Osteoblast (primary cell): ENCODE results near the gene FGF5. TPM values are rescaled to one million over a fixed set of nuclear protein-coding genes. Genes with fewer than 3 reads are reported as not detected.
"Not testable (repeated sequence)": the region's sequence is repeated elsewhere in the genome, so short reads cannot be mapped to it uniquely, and the experiment has no call there.

Experiments used
- DNase-seq: peaks from one replicate; pipeline ENCODE4 v3.0.0; 2011; ENCODE audit warnings: low spot score, mixed read lengths; ENCODE audit not compliant: insufficient read length; ENCODE audit errors: missing footprints
- H2AFZ ChIP-seq: 2 replicates; pipeline ENCODE4 v1.6.0; 2011; ENCODE audit warnings: mild to moderate bottlenecking, low read length
- H3K27ac ChIP-seq: 2 replicates; pipeline ENCODE4 v1.5.1; 2011; ENCODE audit warnings: mild to moderate bottlenecking, low read depth, low read length, moderate library complexity
- H3K27me3 ChIP-seq: 2 replicates; pipeline ENCODE4 v1.6.0; 2012; ENCODE audit warnings: mild to moderate bottlenecking, control low read depth, inconsistent platforms, low read length, moderate library complexity; ENCODE audit not compliant: insufficient read depth
- H3K36me3 ChIP-seq: 2 replicates; pipeline ENCODE4 v1.5.1; 2011; ENCODE audit warnings: mild to moderate bottlenecking, low read length, control low read depth, moderate library complexity; ENCODE audit not compliant: insufficient read depth
- H3K4me1 ChIP-seq: 2 replicates; pipeline ENCODE4 v1.5.1; 2011; ENCODE audit warnings: mild to moderate bottlenecking, low read length, control low read depth, moderate library complexity; ENCODE audit not compliant: insufficient read depth
- H3K4me2 ChIP-seq: 2 replicates; pipeline ENCODE4 v1.6.0; 2011; ENCODE audit warnings: mild to moderate bottlenecking, low read length; ENCODE audit not compliant: insufficient read depth
- H3K4me3 ChIP-seq: fragments of 200-600 bp; sonication (generic); 3 replicates; pipeline ENCODE4 v1.5.1; 2012; ENCODE audit warnings: mild to moderate bottlenecking, low read length, inconsistent platforms; ENCODE audit not compliant: insufficient read depth
- H3K79me2 ChIP-seq: 2 replicates; pipeline ENCODE4 v1.6.0; 2012; ENCODE audit warnings: mild to moderate bottlenecking, low read length, control low read depth, inconsistent platforms; ENCODE audit not compliant: insufficient read depth
- H3K9me3 ChIP-seq: 2 replicates; pipeline ENCODE4 v1.5.1; 2011; ENCODE audit warnings: low read depth, low read length, control low read depth
- H4K20me1 ChIP-seq: 2 replicates; pipeline ENCODE4 v1.6.0; 2012; ENCODE audit warnings: mild to moderate bottlenecking, low read length, control low read depth; ENCODE audit not compliant: insufficient read depth
- total RNA-seq: library from RNA; depleted of rRNA; stranded (reverse); fragments of >200 nt; gene quantifications from 2 replicates; pipeline ENCODE4 v1.2.3, GENCODE V29; 2012
- TF ChIP-seq, protein P1 (sequence below): IDR thresholded peaks from 2 replicates; pipeline ENCODE4 v1.5.1; 2011; ENCODE audit warnings: mild to moderate bottlenecking, low read depth, low read length, moderate library complexity; ENCODE audit errors: extremely low read depth

FGF5 gene
- total RNA-seq, 1 donor = 10.5 TPM

- Histone ChIP-seq H3K36me3 (peaks cover 54% of the 10 kb centered on the region), H3K9me3 (no peaks in the 10 kb centered on the region), H3K4me1 (peaks cover 18% of the 10 kb centered on the region), H3K79me2 (peaks cover 79% of the 10 kb centered on the region), H3K4me2 (peak overlapping the region; percentile 56), H4K20me1 (peaks cover 11% of the 10 kb centered on the region), H2AFZ (no peak overlapping the region), H3K27me3 (no peaks in the 10 kb centered on the region), H3K4me3 (peak overlapping the region; percentile 24), H3K27ac (peak overlapping the region; percentile 58)
- TF ChIP-seq, protein P1, sequence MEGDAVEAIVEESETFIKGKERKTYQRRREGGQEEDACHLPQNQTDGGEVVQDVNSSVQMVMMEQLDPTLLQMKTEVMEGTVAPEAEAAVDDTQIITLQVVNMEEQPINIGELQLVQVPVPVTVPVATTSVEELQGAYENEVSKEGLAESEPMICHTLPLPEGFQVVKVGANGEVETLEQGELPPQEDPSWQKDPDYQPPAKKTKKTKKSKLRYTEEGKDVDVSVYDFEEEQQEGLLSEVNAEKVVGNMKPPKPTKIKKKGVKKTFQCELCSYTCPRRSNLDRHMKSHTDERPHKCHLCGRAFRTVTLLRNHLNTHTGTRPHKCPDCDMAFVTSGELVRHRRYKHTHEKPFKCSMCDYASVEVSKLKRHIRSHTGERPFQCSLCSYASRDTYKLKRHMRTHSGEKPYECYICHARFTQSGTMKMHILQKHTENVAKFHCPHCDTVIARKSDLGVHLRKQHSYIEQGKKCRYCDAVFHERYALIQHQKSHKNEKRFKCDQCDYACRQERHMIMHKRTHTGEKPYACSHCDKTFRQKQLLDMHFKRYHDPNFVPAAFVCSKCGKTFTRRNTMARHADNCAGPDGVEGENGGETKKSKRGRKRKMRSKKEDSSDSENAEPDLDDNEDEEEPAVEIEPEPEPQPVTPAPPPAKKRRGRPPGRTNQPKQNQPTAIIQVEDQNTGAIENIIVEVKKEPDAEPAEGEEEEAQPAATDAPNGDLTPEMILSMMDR = no peak
- no peak for DNase-seq
These were observed 20.0 kb downstream of the FGF5 start for GRCh38 chr4:80286451-80286850.

GRCh38 chr4:80290665-80291064, 24.2 kb downstream of the FGF5 start:
- H3K79me2 ChIP-seq = peaks cover 36% of the 10 kb centered on the region
- not testable (repeated sequence) for H3K27me3 ChIP-seq, H3K4me2 ChIP-seq, H3K9me3 ChIP-seq, DNase-seq, H4K20me1 ChIP-seq, H2AFZ ChIP-seq, H3K4me3 ChIP-seq, H3K27ac ChIP-seq
- H3K4me1 ChIP-seq = peaks cover 33% of the 10 kb centered on the region
- peaks cover 50% of the 10 kb centered on the region for H3K36me3 ChIP-seq

DNA sequence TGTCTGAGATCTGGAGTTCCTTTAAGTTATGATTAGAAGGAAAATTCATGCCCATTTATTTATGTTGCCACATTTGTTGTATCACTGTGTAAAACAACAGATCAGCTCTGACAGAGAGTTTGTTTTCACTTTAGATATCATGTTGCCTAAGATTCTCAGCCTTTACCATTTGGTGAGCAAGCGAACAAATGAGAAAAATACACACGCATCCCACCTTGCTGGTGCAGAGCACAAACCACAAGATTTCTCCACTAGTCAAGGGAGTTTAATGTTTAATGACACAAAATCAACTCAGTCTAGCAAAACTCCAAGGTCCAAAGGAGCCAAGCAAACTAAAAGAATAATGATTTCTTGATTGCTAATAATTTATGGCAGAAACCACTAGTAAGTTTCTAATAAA, 27.7 kb downstream of the FGF5 start:
- Histone ChIP-seq H3K4me3 (no peak overlapping the region), H4K20me1 (no peaks in the 10 kb centered on the region), H3K36me3 (peaks cover 24% of the 10 kb centered on the region), H3K4me1 (peaks cover 34% of the 10 kb centered on the region), H3K4me2 (peak overlapping the region; percentile 5), H3K27me3 (no peaks in the 10 kb centered on the region), H3K27ac (peak overlapping the region; percentile 29), H3K9me3 (no peaks in the 10 kb centered on the region), H3K79me2 (peaks cover 8% of the 10 kb centered on the region), H2AFZ (no peak overlapping the region)
- TF ChIP-seq, protein P1 = no peak
- no peak for DNase-seq

DNA sequence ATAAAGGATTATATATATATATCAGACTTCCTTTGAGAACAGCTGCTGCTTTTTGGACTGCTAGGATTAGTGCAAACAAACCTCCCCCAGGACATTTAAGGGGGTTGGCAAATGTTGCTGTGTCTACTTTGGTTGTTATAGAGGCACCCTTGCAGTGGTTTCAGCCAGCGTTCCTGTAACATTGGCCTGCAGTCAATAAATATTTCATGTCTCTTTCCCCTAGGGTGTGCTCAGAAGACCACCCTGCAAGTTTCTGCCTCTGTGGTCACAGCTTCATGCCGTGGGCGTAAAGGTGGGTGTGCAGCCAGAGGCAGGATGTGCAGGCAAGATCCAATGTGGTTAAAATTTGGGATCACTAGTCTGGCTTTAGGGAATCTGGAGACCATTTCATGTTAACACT, 28.9 kb downstream of the FGF5 start:
- Histone ChIP-seq H3K27ac (peak overlapping the region; percentile 29), H4K20me1 (no peaks in the 10 kb centered on the region), H3K9me3 (no peaks in the 10 kb centered on the region), H3K4me2 (peak overlapping the region; percentile 10), H3K4me3 (no peak overlapping the region), H3K79me2 (peaks cover 2% of the 10 kb centered on the region), H3K27me3 (no peaks in the 10 kb centered on the region), H3K36me3 (peaks cover 14% of the 10 kb centered on the region), H2AFZ (no peak overlapping the region), H3K4me1 (peaks cover 34% of the 10 kb centered on the region)
- no peak for DNase-seq
- TF ChIP-seq, protein P1 = no peak
